Small intestine (tissue), 7 donors: ENCODE results near the gene PHACTR3. TPM values are rescaled to one million over a fixed set of nuclear protein-coding genes. Genes with fewer than 3 reads are reported as not detected.

ENCODE experiments used
- DNase-seq, 2 donors: peaks; one replicate each; pipeline versions ENCODE4 v3.0.0 to v3.0.0-alpha.2; 2013
- FAIRE-seq: peaks from 2 replicates; lab custom pipeline; 2012; peaks lifted over from hg19 to GRCh38; lab: Jason Lieb, UNC
- H3K27ac ChIP-seq, 3 donors: one replicate each; pipeline ENCODE4 v1.5.1; 2013; ENCODE audit warnings: low read length in 2 of 3, mild to moderate bottlenecking in 2 of 3, control low read depth in 1 of 3, inconsistent platforms in 1 of 3, low read depth in 1 of 3, moderate library complexity in 1 of 3
- H3K27me3 ChIP-seq, 3 donors: one replicate each; pipeline ENCODE4 v1.6.1; 2013; ENCODE audit warnings: low read length in 3 of 3, inconsistent platforms in 1 of 3; ENCODE audit not compliant: control insufficient read depth in 3 of 3, insufficient read depth in 3 of 3
- H3K36me3 ChIP-seq, 3 donors: one replicate each; pipeline ENCODE4 v1.6.1; 2013; ENCODE audit warnings: low read length in 3 of 3, inconsistent platforms in 1 of 3, low read depth in 1 of 3, mild to moderate bottlenecking in 1 of 3, moderate library complexity in 1 of 3; ENCODE audit not compliant: control insufficient read depth in 3 of 3, insufficient read depth in 2 of 3
- H3K4me1 ChIP-seq, 3 donors: one replicate each; pipeline ENCODE4 v1.6.1; 2013; ENCODE audit warnings: low read length in 2 of 3, inconsistent platforms in 1 of 3, low read depth in 1 of 3, mild to moderate bottlenecking in 1 of 3, moderate library complexity in 1 of 3; ENCODE audit not compliant: control insufficient read depth in 3 of 3, insufficient read depth in 2 of 3
- H3K4me3 ChIP-seq, 3 donors: one replicate each; pipeline ENCODE4 v1.5.1; 2013; ENCODE audit warnings: low read length in 3 of 3, control low read depth in 1 of 3, inconsistent platforms in 1 of 3, low read depth in 1 of 3, mild to moderate bottlenecking in 1 of 3, moderate library complexity in 1 of 3
- H3K9me3 ChIP-seq, 2 donors: one replicate each; pipeline ENCODE4 v1.6.1; 2013; ENCODE audit warnings: low read depth in 1 of 2, low read length in 1 of 2; ENCODE audit not compliant: control insufficient read depth in 2 of 2, insufficient read depth in 1 of 2
- WGBS, 3 donors: extraction: QIAGEN DNeasy Blood & Tissue Kit; methylation state at CpG; one replicate each; pipeline ENCODE4 v1.1.7; 2013; 5-methylcytosine and 5-hydroxymethylcytosine counted together
- polyA plus RNA-seq, 4 donors: library from polyadenylated mRNA; stranded (reverse) in 3 of 4; unstranded in 1 of 4; fragments of 200-250 nt in 3 of 4; fragments of 120-200 nt in 1 of 4; gene quantifications; one replicate each; pipeline versions ENCODE4 v1.2.1 to v1.2.3, GENCODE V29; 2013
- donor health status: healthy with polysubstance abuse.
- donor health status: control.
- donor health status: control.
- donor health status: Bipolar disorder and iron deficiency.
- donor health status: healthy.

PHACTR3 gene
- polyA plus RNA-seq, 4 donors = 1.9 to 7.1 (median 4.9) TPM

GRCh38 chr20:59564171-59564570 lies 40.2 kb upstream of the PHACTR3 start:
- no peaks in the 10 kb centered on the region for H3K36me3 ChIP-seq
- no peak for FAIRE-seq
- WGBS, 3 donors = 63 to 83% (median 73%) methylated on average over 12 of the region's 12 CpGs
- H3K27ac ChIP-seq = no peak overlapping the region
- no peaks in the 10 kb centered on the region for H3K4me1 ChIP-seq
- H3K9me3 ChIP-seq = no peaks in the 10 kb centered on the region
- no peak overlapping the region for H3K4me3 ChIP-seq
- peaks cover 0 to 2% (median 0%) of the 10 kb centered on the region in 3 donors for H3K27me3 ChIP-seq
- DNase-seq = no peak

GRCh38 chr20:59564943-59565342 lies 39.4 kb upstream of the PHACTR3 start:
- Histone ChIP-seq H3K27ac (no peak overlapping the region), H3K4me3 (no peak overlapping the region), H3K4me1 (no peaks in the 10 kb centered on the region), H3K9me3 (no peaks in the 10 kb centered on the region), H3K27me3 (peaks cover 0 to 2% (median 0%) of the 10 kb centered on the region in 3 donors), H3K36me3 (no peaks in the 10 kb centered on the region)
- no peak for DNase-seq
- no peak for FAIRE-seq
- WGBS, 3 donors = 68 to 83% (median 74%) methylated on average over 1 of the region's 1 CpG

- FAIRE-seq (no peak), DNase-seq (no peak)
- no peaks in the 10 kb centered on the region for H3K9me3 ChIP-seq
- H3K4me1 ChIP-seq = no peaks in the 10 kb centered on the region
- peaks cover 0 to 2% (median 0%) of the 10 kb centered on the region in 3 donors for H3K27me3 ChIP-seq
- H3K27ac ChIP-seq = no peak overlapping the region
- no peaks in the 10 kb centered on the region for H3K36me3 ChIP-seq
- no peak overlapping the region for H3K4me3 ChIP-seq
- WGBS, 3 donors = 67 to 81% (median 72%) methylated on average over 11 of the region's 11 CpGs
These were observed 38.4 kb upstream of the PHACTR3 start for GRCh38 chr20:59565768-59566461.

GRCh38 chr20:59566631-59567524 lies 37.5 kb upstream of the PHACTR3 start:
- WGBS, 3 donors = 72 to 82% (median 77%) methylated on average over 23 of the region's 23 CpGs
- FAIRE-seq (no peak), DNase-seq (peak in 1 of 2 donors; percentile 7)
- Histone ChIP-seq H3K27ac (no peak overlapping the region), H3K4me1 (no peaks in the 10 kb centered on the region), H3K27me3 (peaks cover 0 to 2% (median 0%) of the 10 kb centered on the region in 3 donors), H3K9me3 (no peaks in the 10 kb centered on the region), H3K36me3 (no peaks in the 10 kb centered on the region), H3K4me3 (no peak overlapping the region)

GRCh38 chr20:59567585-59568508 lies 36.5 kb upstream of the PHACTR3 start:
- Histone ChIP-seq H3K36me3 (no peaks in the 10 kb centered on the region), H3K27ac (no peak overlapping the region), H3K4me3 (no peak overlapping the region), H3K27me3 (peaks cover 0 to 2% (median 0%) of the 10 kb centered on the region in 3 donors), H3K4me1 (no peaks in the 10 kb centered on the region), H3K9me3 (no peaks in the 10 kb centered on the region)
- 70 to 75% (median 72%) methylated on average over 19 of the region's 19 CpGs for WGBS, 3 donors
- DNase-seq (no peak), FAIRE-seq (no peak)

- no peak overlapping the region for H3K4me3 ChIP-seq
- peaks cover 0 to 2% (median 0%) of the 10 kb centered on the region in 3 donors for H3K27me3 ChIP-seq
- DNase-seq (no peak), FAIRE-seq (no peak)
- H3K27ac ChIP-seq = no peak overlapping the region
- WGBS, 3 donors = 62 to 72% (median 63%) methylated on average over 10 of the region's 10 CpGs
- no peaks in the 10 kb centered on the region for H3K9me3 ChIP-seq
- no peaks in the 10 kb centered on the region for H3K36me3 ChIP-seq
- no peaks in the 10 kb centered on the region for H3K4me1 ChIP-seq
These were observed 35.8 kb upstream of the PHACTR3 start for GRCh38 chr20:59568509-59569024.

GRCh38 chr20:59569305-59569704 lies 35.0 kb upstream of the PHACTR3 start:
- WGBS, 3 donors = 46 to 77% (median 74%) methylated on average over 4 of the region's 4 CpGs
- FAIRE-seq = no peak

More at GRCh38 chr20:59569305-59569704, 35.0 kb upstream of the PHACTR3 start:
- Histone ChIP-seq H3K36me3 (no peaks in the 10 kb centered on the region), H3K27ac (no peak overlapping the region), H3K9me3 (no peaks in the 10 kb centered on the region), H3K4me3 (no peak overlapping the region), H3K4me1 (no peaks in the 10 kb centered on the region), H3K27me3 (peaks cover 0 to 2% (median 0%) of the 10 kb centered on the region in 3 donors)
- DNase-seq = no peak
